K562 (cell line): ENCODE results near the gene NMBR.

ENCODE experiments used
- CTCF ChIP-seq, 3 experiments: IDR thresholded peaks in 2 of 3; conservative IDR thresholded peaks in 1 of 3; 2 replicates each; pipeline ENCODE4 v1.5.1; 2011 to 2012; ENCODE audit warnings: low read length in 3 of 3, mild to moderate bottlenecking in 3 of 3, control low read depth in 2 of 3, improper control_type of control experiment in 1 of 3, inconsistent platforms in 1 of 3, low read depth in 1 of 3, mixed read lengths in 1 of 3, moderate library complexity in 1 of 3; ENCODE audit not compliant: insufficient read depth in 2 of 3
- KHSRP ChIP-seq: fragments of 450-650 bp; IDR thresholded peaks from 2 replicates; pipeline ENCODE4 v1.6.1; 2017
- POLR2A ChIP-seq: fragments of 450-650 bp; conservative IDR thresholded peaks from 2 replicates; pipeline ENCODE4 v1.6.1; 2016

- TF ChIP-seq POLR2A, result no peak
- TF ChIP-seq CTCF (IDR thresholded peaks at IDR 0.05 in 2 of 3, conservative IDR thresholded peaks at IDR 0.05 in 1 of 3; ENCODE audit: insufficient read depth in 2 of 3, low read depth in 1 of 3, low read length in 3 of 3), result no peak
- TF ChIP-seq KHSRP, result no peak
Measured at GRCh38 chr6:142026471-142026870, 120.5 kb downstream of the NMBR start.
